Islet of Langerhans (tissue), 1 donor: Measurements from ENCODE around the gene DYSF.

Experiments
- FAIRE-seq: peaks from one replicate; lab custom pipeline; 2011; peaks lifted over from hg19 to GRCh38; lab: Jason Lieb, UNC

DYSF gene

GRCh38 chr2:71503837-71504236 is 50.5 kb downstream of the DYSF start:
- FAIRE-seq = no peak

GRCh38 chr2:71504611-71505010 is 51.2 kb downstream of the DYSF start:
- FAIRE-seq = no peak

- no peak for FAIRE-seq
Observed at GRCh38 chr2:71505086-71505769, 51.9 kb downstream of the DYSF start.

- no peak for FAIRE-seq
Observed at GRCh38 chr2:71505770-71506140, 52.4 kb downstream of the DYSF start.

- no peak for FAIRE-seq
Observed at GRCh38 chr2:71506222-71507153, 53.1 kb downstream of the DYSF start.

- no peak for FAIRE-seq
Observed at GRCh38 chr2:71507476-71507875, 54.1 kb downstream of the DYSF start.

GRCh38 chr2:71510196-71510807 is 56.9 kb downstream of the DYSF start:
- no peak for FAIRE-seq

GRCh38 chr2:71510938-71511337 is 57.6 kb downstream of the DYSF start:
- no peak for FAIRE-seq

- FAIRE-seq = no peak
Observed at GRCh38 chr2:71511776-71512175, 58.4 kb downstream of the DYSF start.

GRCh38 chr2:71512386-71512785 is 59.0 kb downstream of the DYSF start:
- no peak for FAIRE-seq

GRCh38 chr2:71513096-71513495 is 59.7 kb downstream of the DYSF start:
- no peak for FAIRE-seq

- no peak for FAIRE-seq
Observed at GRCh38 chr2:71513721-71514120, 60.4 kb downstream of the DYSF start.

- no peak for FAIRE-seq
Observed at GRCh38 chr2:71516253-71516888, 63.0 kb downstream of the DYSF start.

GRCh38 chr2:71517851-71518250 is 64.5 kb downstream of the DYSF start:
- no peak for FAIRE-seq

- FAIRE-seq = no peak
Observed at GRCh38 chr2:71521436-71521950, 68.1 kb downstream of the DYSF start.

- FAIRE-seq = no peak
Observed at GRCh38 chr2:71524476-71524875, 71.1 kb downstream of the DYSF start.

GRCh38 chr2:71526141-71526540 is 72.8 kb downstream of the DYSF start:
- no peak for FAIRE-seq

- no peak for FAIRE-seq
Observed at GRCh38 chr2:71526975-71527374, 73.6 kb downstream of the DYSF start.

- no peak for FAIRE-seq
Observed at GRCh38 chr2:71528131-71528591, 74.8 kb downstream of the DYSF start.

- FAIRE-seq = no peak
Observed at GRCh38 chr2:71528749-71529148, 75.4 kb downstream of the DYSF start.

- FAIRE-seq = no peak
Observed at GRCh38 chr2:71530211-71530610, 76.8 kb downstream of the DYSF start.

GRCh38 chr2:71530641-71531332 is 77.4 kb downstream of the DYSF start:
- no peak for FAIRE-seq
